Keratinocyte (primary cell): ENCODE data around the gene GRM4. TPM values are rescaled to one million over a fixed set of nuclear protein-coding genes. Genes with fewer than 3 reads are reported as not detected.

ENCODE experiments used
- DNase-seq: peaks from one replicate; pipeline ENCODE4 v3.0.0-alpha.2; 2011; ENCODE audit warnings: low read depth, missing footprints, low spot score
- FAIRE-seq: peaks from 2 replicates; lab custom pipeline; 2011; peaks lifted over from hg19 to GRCh38; lab: Jason Lieb, UNC
- H2AFZ ChIP-seq: 2 replicates; pipeline ENCODE4 v1.6.0; 2012; ENCODE audit warnings: low read length, control low read depth, inconsistent platforms; ENCODE audit not compliant: control insufficient read depth
- H3K27ac ChIP-seq: 2 replicates; pipeline ENCODE4 v1.5.1; 2011; ENCODE audit warnings: low read length; ENCODE audit not compliant: control insufficient read depth, insufficient read depth
- H3K27me3 ChIP-seq: 3 replicates; pipeline ENCODE4 v1.6.0; 2011; ENCODE audit warnings: low read length; ENCODE audit not compliant: control insufficient read depth, insufficient read depth; ENCODE audit errors: extremely low read depth
- H3K36me3 ChIP-seq, 2 experiments: 2 replicates in 1 of 2; 3 replicates in 1 of 2; pipeline ENCODE4 v1.5.1; 2011; ENCODE audit warnings: low read length in 2 of 2, mild to moderate bottlenecking in 1 of 2; ENCODE audit not compliant: control insufficient read depth in 2 of 2, insufficient read depth in 2 of 2; ENCODE audit errors: extremely low read depth in 1 of 2
- H3K4me1 ChIP-seq: 3 replicates; pipeline ENCODE4 v1.5.1; 2011; ENCODE audit warnings: low read length; ENCODE audit not compliant: control insufficient read depth, insufficient read depth; ENCODE audit errors: extremely low read depth
- H3K4me2 ChIP-seq: 3 replicates; pipeline ENCODE4 v1.6.0; 2011; ENCODE audit warnings: low read depth, low read length; ENCODE audit not compliant: control insufficient read depth, insufficient read depth; ENCODE audit errors: extremely low read depth
- H3K4me3 ChIP-seq, 3 experiments: fragments of 200-600 bp in 1 of 3; sonication (generic) in 1 of 3; 2 replicates in 2 of 3; 3 replicates in 1 of 3; pipeline ENCODE4 v1.5.1; 2011 to 2016; ENCODE audit warnings: low read length in 3 of 3, mild to moderate bottlenecking in 3 of 3, control low read depth in 2 of 3, inconsistent platforms in 1 of 3, low read depth in 1 of 3, mixed read lengths in 1 of 3, mixed run types in 1 of 3, moderate library complexity in 1 of 3; ENCODE audit not compliant: control insufficient read depth in 2 of 3, insufficient read depth in 2 of 3; ENCODE audit errors: extremely low read depth in 1 of 3
- H3K79me2 ChIP-seq: 2 replicates; pipeline ENCODE4 v1.6.0; 2012; ENCODE audit warnings: low read length; ENCODE audit not compliant: control insufficient read depth, insufficient read depth
- H3K9ac ChIP-seq: 3 replicates; pipeline ENCODE4 v1.6.0; 2011; ENCODE audit warnings: low read length; ENCODE audit not compliant: control insufficient read depth, insufficient read depth; ENCODE audit errors: extremely low read depth
- H3K9me1 ChIP-seq: 3 replicates; pipeline ENCODE4 v1.6.0; 2011; ENCODE audit warnings: low read length; ENCODE audit not compliant: control insufficient read depth, insufficient read depth; ENCODE audit errors: extremely low read depth
- H3K9me3 ChIP-seq: 2 replicates; pipeline ENCODE4 v1.5.1; 2012; ENCODE audit warnings: low read depth, low read length; ENCODE audit not compliant: control insufficient read depth
- H4K20me1 ChIP-seq: 3 replicates; pipeline ENCODE4 v1.6.0; 2011; ENCODE audit warnings: low read length; ENCODE audit not compliant: control insufficient read depth, insufficient read depth; ENCODE audit errors: extremely low read depth
- EZH2 ChIP-seq: IDR thresholded peaks from one replicate; pipeline ENCODE4 v1.6.1; 2012; ENCODE audit warnings: inconsistent platforms, mild to moderate bottlenecking, low read length, moderate library complexity
- dilution Hi-C: fragments of 300-500 bp; cut with MboI; formaldehyde crosslinking; loops from one replicate; pipeline ENCODE4 v1.7.0; 2020; ENCODE audit warnings: low sequenced_read_pairs; ENCODE audit not compliant: extremely low pct_ligation_motif_present
- polyA plus RNA-seq, 5 experiments: library from polyadenylated mRNA; depleted of rRNA in 3 of 5; stranded (reverse) in 3 of 5; stranded (forward) in 1 of 5; unstranded in 1 of 5; fragments of >200 nt; gene quantifications; 1 replicate in 1 of 5; 2 replicates in 3 of 5; 3 replicates in 1 of 5; pipeline versions ENCODE4 v1.2.1 to v1.2.3, GENCODE V29; 2011 to 2012; ENCODE audit warnings: missing spikeins in 2 of 5, low read depth in 1 of 5, low replicate concordance in 1 of 5
- TF ChIP-seq, protein P1 (sequence below), 3 experiments: IDR thresholded peaks in 1 of 3; conservative IDR thresholded peaks in 1 of 3; optimal IDR thresholded peaks in 1 of 3; 2 replicates in 2 of 3; 3 replicates in 1 of 3; pipeline versions ENCODE3 to v1.5.1; 2011; ENCODE audit warnings: low read length in 3 of 3, mild to moderate bottlenecking in 3 of 3, moderate library complexity in 2 of 3, control low read depth in 1 of 3, inconsistent platforms in 1 of 3; ENCODE audit not compliant: insufficient read depth in 2 of 3; ENCODE audit errors: extremely low read depth in 1 of 3

Gene GRM4
- polyA plus RNA-seq, 1 donor (not counting 4 experiments of a cell fraction or from before 2014, with no cell fraction given) = not detected

DNA sequence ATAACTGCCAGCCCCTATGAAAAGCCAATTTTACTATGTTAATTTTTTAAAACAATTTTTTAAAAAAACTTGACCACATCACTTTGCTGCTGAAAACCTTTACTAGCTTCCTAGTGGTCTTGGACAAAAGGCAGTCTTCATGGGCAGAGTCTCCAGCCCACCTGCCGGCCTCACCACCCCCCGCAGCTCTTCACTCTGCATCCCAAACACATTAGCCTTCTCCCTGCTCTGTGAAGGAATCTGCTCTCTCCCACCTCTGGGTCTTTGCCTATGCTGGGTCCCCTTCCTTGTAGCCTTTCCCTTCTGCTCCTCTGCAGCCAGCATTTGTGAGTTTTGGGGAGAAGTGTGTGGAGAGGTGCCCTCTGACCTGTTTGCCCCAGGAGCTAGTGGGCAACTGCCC lies 171.4 kb downstream of the GRM4 start:
- H3K4me2 ChIP-seq = no peak overlapping the region
- H3K27ac ChIP-seq = no peak overlapping the region
- H3K9me3 ChIP-seq = no peaks in the 10 kb centered on the region
- H2AFZ ChIP-seq = no peak overlapping the region
- no peaks in the 10 kb centered on the region for H3K27me3 ChIP-seq
- DNase-seq (no peak), FAIRE-seq (no peak)
- no peaks in the 10 kb centered on the region for H3K4me1 ChIP-seq
- H3K9ac ChIP-seq = no peak overlapping the region
- H3K9me1 ChIP-seq = no peaks in the 10 kb centered on the region
- H3K4me3 ChIP-seq = no peak overlapping the region
- H4K20me1 ChIP-seq = no peaks in the 10 kb centered on the region
- H3K79me2 ChIP-seq = no peaks in the 10 kb centered on the region
- dilution Hi-C loops = no loop called here
- H3K36me3 ChIP-seq = no peaks in the 10 kb centered on the region
- TF ChIP-seq, protein P1, sequence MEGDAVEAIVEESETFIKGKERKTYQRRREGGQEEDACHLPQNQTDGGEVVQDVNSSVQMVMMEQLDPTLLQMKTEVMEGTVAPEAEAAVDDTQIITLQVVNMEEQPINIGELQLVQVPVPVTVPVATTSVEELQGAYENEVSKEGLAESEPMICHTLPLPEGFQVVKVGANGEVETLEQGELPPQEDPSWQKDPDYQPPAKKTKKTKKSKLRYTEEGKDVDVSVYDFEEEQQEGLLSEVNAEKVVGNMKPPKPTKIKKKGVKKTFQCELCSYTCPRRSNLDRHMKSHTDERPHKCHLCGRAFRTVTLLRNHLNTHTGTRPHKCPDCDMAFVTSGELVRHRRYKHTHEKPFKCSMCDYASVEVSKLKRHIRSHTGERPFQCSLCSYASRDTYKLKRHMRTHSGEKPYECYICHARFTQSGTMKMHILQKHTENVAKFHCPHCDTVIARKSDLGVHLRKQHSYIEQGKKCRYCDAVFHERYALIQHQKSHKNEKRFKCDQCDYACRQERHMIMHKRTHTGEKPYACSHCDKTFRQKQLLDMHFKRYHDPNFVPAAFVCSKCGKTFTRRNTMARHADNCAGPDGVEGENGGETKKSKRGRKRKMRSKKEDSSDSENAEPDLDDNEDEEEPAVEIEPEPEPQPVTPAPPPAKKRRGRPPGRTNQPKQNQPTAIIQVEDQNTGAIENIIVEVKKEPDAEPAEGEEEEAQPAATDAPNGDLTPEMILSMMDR (optimal IDR thresholded peaks at IDR 0.05 in 1 of 3, IDR thresholded peaks at IDR 0.05 in 1 of 3, conservative IDR thresholded peaks at IDR 0.05 in 1 of 3; ENCODE audit: extremely low read depth in 1 of 3, insufficient read depth in 2 of 3, low read length in 3 of 3) = no peak
- no peak for TF ChIP-seq EZH2

DNA sequence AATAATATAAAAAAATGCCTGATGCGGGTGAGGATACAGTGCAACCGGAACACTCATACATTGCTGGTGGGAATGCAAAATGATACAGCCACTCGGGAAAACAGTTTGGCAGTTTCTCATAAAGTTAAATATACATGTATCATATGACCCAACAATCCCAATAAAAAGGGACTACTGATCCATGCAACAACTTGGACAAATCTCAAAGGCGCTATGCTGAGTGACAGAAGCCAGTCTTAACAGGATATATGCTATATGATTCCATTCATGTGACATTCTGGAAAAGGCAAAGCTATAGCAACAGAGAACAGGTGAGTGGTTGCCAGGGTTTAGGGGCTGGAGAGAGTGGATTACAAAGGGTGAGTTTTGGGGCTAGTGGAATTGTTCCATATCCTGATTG lies 171.9 kb downstream of the GRM4 start:
- Histone ChIP-seq H3K4me3 (no peak overlapping the region), H3K79me2 (no peaks in the 10 kb centered on the region), H3K9me1 (no peaks in the 10 kb centered on the region), H4K20me1 (no peaks in the 10 kb centered on the region), H3K36me3 (no peaks in the 10 kb centered on the region), H3K9me3 (no peaks in the 10 kb centered on the region), H3K9ac (no peak overlapping the region), H3K27ac (no peak overlapping the region), H3K4me1 (no peaks in the 10 kb centered on the region), H3K4me2 (no peak overlapping the region), H2AFZ (no peak overlapping the region), H3K27me3 (no peaks in the 10 kb centered on the region)
- TF ChIP-seq, protein P1 (optimal IDR thresholded peaks at IDR 0.05 in 1 of 3, IDR thresholded peaks at IDR 0.05 in 1 of 3, conservative IDR thresholded peaks at IDR 0.05 in 1 of 3; ENCODE audit: extremely low read depth in 1 of 3, insufficient read depth in 2 of 3, low read length in 3 of 3) = no peak
- no peak for TF ChIP-seq EZH2
- dilution Hi-C loops = no loop called here
- no peak for FAIRE-seq
- DNase-seq = no peak
